Uterus (tissue), 4 donors: ENCODE data around the gene NCOA3. TPM values are rescaled to one million over a fixed set of nuclear protein-coding genes. Genes with fewer than 3 reads are reported as not detected.

Source experiments
- DNase-seq, 2 donors: peaks; one replicate each; pipeline ENCODE4 v3.0.0-alpha.2; 2019 to 2020
- H3K27ac ChIP-seq, 2 donors: fragments of 200-600 bp; sonication (generic); 1 replicate in 1 of 2; 2 replicates in 1 of 2; pipeline ENCODE4 v1.5.1; 2016 to 2018
- H3K27me3 ChIP-seq, 2 donors: fragments of 200-600 bp; sonication (generic); one replicate each; pipeline ENCODE4 v1.5.1; 2018 to 2019; ENCODE audit warnings: control low read depth in 1 of 2
- H3K36me3 ChIP-seq, 2 donors: fragments of 200-600 bp; sonication (generic); one replicate each; pipeline ENCODE4 v1.5.1; 2019; ENCODE audit warnings: control low read depth in 1 of 2
- H3K4me1 ChIP-seq, 2 donors: fragments of 200-600 bp; sonication (generic); one replicate each; pipeline ENCODE4 v1.5.1; 2018 to 2019; ENCODE audit warnings: control low read depth in 1 of 2
- H3K4me3 ChIP-seq, 2 donors: fragments of 200-600 bp; sonication (generic); 1 replicate in 1 of 2; 2 replicates in 1 of 2; pipeline ENCODE4 v1.5.1; 2018 to 2019; ENCODE audit warnings: mild to moderate bottlenecking in 1 of 2
- H3K9me3 ChIP-seq, 2 donors: fragments of 200-600 bp; sonication (generic); one replicate each; pipeline ENCODE4 v1.5.1; 2019; ENCODE audit warnings: control low read depth in 1 of 2
- CTCF ChIP-seq, 4 experiments: fragments of 200-600 bp in 2 of 4; fragments of 450-650 bp in 2 of 4; sonication (generic) in 2 of 4; IDR thresholded peaks; one replicate each; pipeline ENCODE4 v1.5.1; 2016 to 2019; ENCODE audit warnings: antibody characterized with exemption in 4 of 4, mild to moderate bottlenecking in 2 of 4, moderate library complexity in 1 of 4
- POLR2A ChIP-seq, 2 donors: fragments of 450-650 bp; IDR thresholded peaks; one replicate each; pipeline ENCODE4 v1.6.1; 2016; ENCODE audit warnings: antibody characterized with exemption in 2 of 2, mild to moderate bottlenecking in 1 of 2, moderate library complexity in 1 of 2
- intact Hi-C: fragments of 100-400 bp; cut with DNase I; formaldehyde crosslinking; loops from one replicate; pipeline ENCODE4 v1.15.1; 2023; ENCODE audit warnings: low total_unique reads
- total RNA-seq, 4 donors: library from RNA; depleted of rRNA in 3 of 4; stranded (reverse); fragments of >200 nt in 3 of 4; gene quantifications; one replicate each; pipeline versions ENCODE4 v1.1.0 to v1.2.4, GENCODE V29; 2014 to 2023
- donor health status: DM: yes; HTN: yes; CAD: no.

Gene NCOA3
- total RNA-seq, 4 donors from 2014 or later, result 27.9 to 59.2 (median 44.2) TPM

- intact Hi-C loops, result no loop called here
Observed at GRCh38 chr20:47466704-47467459, 34.8 kb upstream of the NCOA3 start.

GRCh38 chr20:47468290-47469050 lies 33.2 kb upstream of the NCOA3 start:
- no peak for TF ChIP-seq CTCF (IDR thresholded peaks at IDR 0.05)
- TF ChIP-seq POLR2A (IDR thresholded peaks at IDR 0.05), result no peak
- no peaks in the 10 kb centered on the region for H3K4me1 ChIP-seq
- no peak overlapping the region for H3K27ac ChIP-seq
- intact Hi-C loops, result no loop called here
- no peaks in the 10 kb centered on the region for H3K9me3 ChIP-seq
- no peaks in the 10 kb centered on the region for H3K36me3 ChIP-seq
- H3K27me3 ChIP-seq, result no peaks in the 10 kb centered on the region
- H3K4me3 ChIP-seq, result no peak overlapping the region
- DNase-seq, result no peak

More at GRCh38 chr20:47466704-47467459, 34.8 kb upstream of the NCOA3 start:
- Histone ChIP-seq H3K9me3 (no peaks in the 10 kb centered on the region), H3K27me3 (no peaks in the 10 kb centered on the region), H3K4me3 (no peak overlapping the region), H3K27ac (no peak overlapping the region), H3K4me1 (no peaks in the 10 kb centered on the region), H3K36me3 (no peaks in the 10 kb centered on the region)
- TF ChIP-seq POLR2A (IDR thresholded peaks at IDR 0.05) (no peak), CTCF (IDR thresholded peaks at IDR 0.05) (no peak)
- DNase-seq, result no peak

GRCh38 chr20:47475419-47476044 lies 26.2 kb upstream of the NCOA3 start:
- TF ChIP-seq CTCF (IDR thresholded peaks at IDR 0.05) (no peak), POLR2A (IDR thresholded peaks at IDR 0.05) (no peak)
- H3K36me3 ChIP-seq, result no peaks in the 10 kb centered on the region
- H3K27ac ChIP-seq, result no peak overlapping the region
- no peak for DNase-seq
- H3K9me3 ChIP-seq, result no peaks in the 10 kb centered on the region
- H3K27me3 ChIP-seq, result no peaks in the 10 kb centered on the region
- H3K4me1 ChIP-seq, result no peaks in the 10 kb centered on the region
- no peak overlapping the region for H3K4me3 ChIP-seq
- intact Hi-C loops, result no loop called here

- H3K9me3 ChIP-seq, result no peaks in the 10 kb centered on the region
- H3K27ac ChIP-seq, result no peak overlapping the region
- H3K4me3 ChIP-seq, result no peak overlapping the region
- no peaks in the 10 kb centered on the region for H3K36me3 ChIP-seq
- H3K27me3 ChIP-seq, result no peaks in the 10 kb centered on the region
- no peak for TF ChIP-seq CTCF (IDR thresholded peaks at IDR 0.05)
- no peak for TF ChIP-seq POLR2A (IDR thresholded peaks at IDR 0.05)
- DNase-seq, result no peak
- intact Hi-C loops, result no loop called here
- H3K4me1 ChIP-seq, result no peaks in the 10 kb centered on the region
Observed at GRCh38 chr20:47476452-47476851, 25.2 kb upstream of the NCOA3 start.

GRCh38 chr20:47479093-47479492 lies 22.6 kb upstream of the NCOA3 start:
- no peak for TF ChIP-seq POLR2A (IDR thresholded peaks at IDR 0.05)
- no peak for TF ChIP-seq CTCF (IDR thresholded peaks at IDR 0.05)
- Histone ChIP-seq H3K4me1 (no peaks in the 10 kb centered on the region), H3K9me3 (no peaks in the 10 kb centered on the region), H3K36me3 (no peaks in the 10 kb centered on the region), H3K27ac (no peak overlapping the region), H3K4me3 (no peak overlapping the region), H3K27me3 (no peaks in the 10 kb centered on the region)
- DNase-seq, result no peak
- intact Hi-C loops, result no loop called here
